ENCODE measurements around the gene SEC24A. TPM values are rescaled to one million over a fixed set of nuclear protein-coding genes. Genes with fewer than 3 reads are reported as not detected.

Gene SEC24A
- polyA plus RNA-seq, 1 of the 3 experiments (the other 2 are of a cell fraction) = 7.4 TPM

- no peak for TF ChIP-seq ZBTB33 (IDR thresholded peaks at IDR 0.05; ENCODE audit: borderline replicate concordance, low read depth)
- TF ChIP-seq CHD2 (IDR thresholded peaks at IDR 0.05; ENCODE audit: low read length, partially characterized antibody) = no peak
- no peak for TF ChIP-seq FOXM1 (IDR thresholded peaks at IDR 0.05; ENCODE audit: low read depth)
- TF ChIP-seq EP300 (IDR thresholded peaks at IDR 0.05; ENCODE audit: borderline replicate concordance in 1 of 2, low read depth in 1 of 2, low read length in 1 of 2) = no peak
- no peak for TF ChIP-seq RFX5 (IDR thresholded peaks at IDR 0.05; ENCODE audit: low read length)
Observed at GRCh38 chr5:134732819-134733218, 84.2 kb downstream of the SEC24A start (continued).

GRCh38 chr5:134735243-134735642 lies 86.7 kb downstream of the SEC24A start:
- TF ChIP-seq RAD21 (IDR thresholded peaks at IDR 0.05; ENCODE audit: low read length) (no peak), TCF12 (IDR thresholded peaks at IDR 0.05) (no peak), YY1 (IDR thresholded peaks at IDR 0.05; ENCODE audit: low read depth) (no peak), TAF1 (IDR thresholded peaks at IDR 0.05; ENCODE audit: borderline replicate concordance, low read depth, low read length) (no peak), CHD2 (IDR thresholded peaks at IDR 0.05; ENCODE audit: low read length, partially characterized antibody) (no peak), RFX5 (IDR thresholded peaks at IDR 0.05; ENCODE audit: low read length) (no peak), FOSL2 (IDR thresholded peaks at IDR 0.05; ENCODE audit: borderline replicate concordance, low read depth) (no peak), GABPA (IDR thresholded peaks at IDR 0.05; ENCODE audit: low read depth) (no peak), SMC3 (IDR thresholded peaks at IDR 0.05; ENCODE audit: low read depth, low read length) (no peak), MXI1 (IDR thresholded peaks at IDR 0.05; ENCODE audit: low read depth, low read length) (no peak), MEF2A (IDR thresholded peaks at IDR 0.05; ENCODE audit: borderline replicate concordance, low read depth) (no peak), NFIC (IDR thresholded peaks at IDR 0.05; ENCODE audit: borderline replicate concordance) (no peak), FOXJ3 (CRISPR knock-in tag; IDR thresholded peaks at IDR 0.05) (no peak), RXRA (IDR thresholded peaks at IDR 0.05; ENCODE audit: borderline replicate concordance, low read depth) (no peak), POLR2AphosphoS5 (IDR thresholded peaks at IDR 0.05; ENCODE audit: low read depth, low read length) (no peak), IRF3 (IDR thresholded peaks at IDR 0.05; ENCODE audit: low read depth, low read length) (no peak)
- TF ChIP-seq, protein P1, sequence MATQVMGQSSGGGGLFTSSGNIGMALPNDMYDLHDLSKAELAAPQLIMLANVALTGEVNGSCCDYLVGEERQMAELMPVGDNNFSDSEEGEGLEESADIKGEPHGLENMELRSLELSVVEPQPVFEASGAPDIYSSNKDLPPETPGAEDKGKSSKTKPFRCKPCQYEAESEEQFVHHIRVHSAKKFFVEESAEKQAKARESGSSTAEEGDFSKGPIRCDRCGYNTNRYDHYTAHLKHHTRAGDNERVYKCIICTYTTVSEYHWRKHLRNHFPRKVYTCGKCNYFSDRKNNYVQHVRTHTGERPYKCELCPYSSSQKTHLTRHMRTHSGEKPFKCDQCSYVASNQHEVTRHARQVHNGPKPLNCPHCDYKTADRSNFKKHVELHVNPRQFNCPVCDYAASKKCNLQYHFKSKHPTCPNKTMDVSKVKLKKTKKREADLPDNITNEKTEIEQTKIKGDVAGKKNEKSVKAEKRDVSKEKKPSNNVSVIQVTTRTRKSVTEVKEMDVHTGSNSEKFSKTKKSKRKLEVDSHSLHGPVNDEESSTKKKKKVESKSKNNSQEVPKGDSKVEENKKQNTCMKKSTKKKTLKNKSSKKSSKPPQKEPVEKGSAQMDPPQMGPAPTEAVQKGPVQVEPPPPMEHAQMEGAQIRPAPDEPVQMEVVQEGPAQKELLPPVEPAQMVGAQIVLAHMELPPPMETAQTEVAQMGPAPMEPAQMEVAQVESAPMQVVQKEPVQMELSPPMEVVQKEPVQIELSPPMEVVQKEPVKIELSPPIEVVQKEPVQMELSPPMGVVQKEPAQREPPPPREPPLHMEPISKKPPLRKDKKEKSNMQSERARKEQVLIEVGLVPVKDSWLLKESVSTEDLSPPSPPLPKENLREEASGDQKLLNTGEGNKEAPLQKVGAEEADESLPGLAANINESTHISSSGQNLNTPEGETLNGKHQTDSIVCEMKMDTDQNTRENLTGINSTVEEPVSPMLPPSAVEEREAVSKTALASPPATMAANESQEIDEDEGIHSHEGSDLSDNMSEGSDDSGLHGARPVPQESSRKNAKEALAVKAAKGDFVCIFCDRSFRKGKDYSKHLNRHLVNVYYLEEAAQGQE (IDR thresholded peaks at IDR 0.05; ENCODE audit: low read depth, low read length) = no peak
- TF ChIP-seq, protein P2, sequence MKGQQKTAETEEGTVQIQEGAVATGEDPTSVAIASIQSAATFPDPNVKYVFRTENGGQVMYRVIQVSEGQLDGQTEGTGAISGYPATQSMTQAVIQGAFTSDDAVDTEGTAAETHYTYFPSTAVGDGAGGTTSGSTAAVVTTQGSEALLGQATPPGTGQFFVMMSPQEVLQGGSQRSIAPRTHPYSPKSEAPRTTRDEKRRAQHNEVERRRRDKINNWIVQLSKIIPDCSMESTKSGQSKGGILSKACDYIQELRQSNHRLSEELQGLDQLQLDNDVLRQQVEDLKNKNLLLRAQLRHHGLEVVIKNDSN (IDR thresholded peaks at IDR 0.05; ENCODE audit: borderline replicate concordance, low read depth) = no peak
- TF ChIP-seq, protein P3, sequence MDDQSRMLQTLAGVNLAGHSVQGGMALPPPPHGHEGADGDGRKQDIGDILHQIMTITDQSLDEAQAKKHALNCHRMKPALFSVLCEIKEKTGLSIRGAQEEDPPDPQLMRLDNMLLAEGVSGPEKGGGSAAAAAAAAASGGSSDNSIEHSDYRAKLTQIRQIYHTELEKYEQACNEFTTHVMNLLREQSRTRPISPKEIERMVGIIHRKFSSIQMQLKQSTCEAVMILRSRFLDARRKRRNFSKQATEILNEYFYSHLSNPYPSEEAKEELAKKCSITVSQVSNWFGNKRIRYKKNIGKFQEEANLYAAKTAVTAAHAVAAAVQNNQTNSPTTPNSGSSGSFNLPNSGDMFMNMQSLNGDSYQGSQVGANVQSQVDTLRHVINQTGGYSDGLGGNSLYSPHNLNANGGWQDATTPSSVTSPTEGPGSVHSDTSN (IDR thresholded peaks at IDR 0.05) = no peak
- no peak overlapping the region for H3K4me3 ChIP-seq (ENCODE audit: low read depth in 2 of 2, low read length in 1 of 2)
- no peak overlapping the region for H3K4me2 ChIP-seq
- H3K9ac ChIP-seq = no peak overlapping the region
- no peaks in the 10 kb centered on the region for H3K36me3 ChIP-seq (replicated peaks in 1 of 2; ENCODE audit: control insufficient read depth in 1 of 2, insufficient read depth in 2 of 2, low read length in 1 of 2)
- no peak for DNase-seq
- no peaks in the 10 kb centered on the region for H3K9me2 ChIP-seq
- peaks cover 18% of the 10 kb centered on the region for H3K79me2 ChIP-seq (ENCODE audit: insufficient read depth)
- H3K4me1 ChIP-seq (ENCODE audit: control insufficient read depth in 1 of 2, insufficient read depth in 2 of 2, low read depth in 1 of 2, low read length in 1 of 2) = peaks cover 0 to 7% of the 10 kb centered on the region in 2 experiments; a peak in 2 of 4 replicates
- ChIA-PET CTCF (interaction anchor here (0.8 to 2.8 kb wide), 2 partner anchors 23 to 324 kb away, joined by 3 to 13 read pairs; partner anchors contain the start of genes CDKN2AIPNL and DDX46), POLR2A (no interaction called here)
- no peak overlapping the region for H2AFZ ChIP-seq (ENCODE audit: low read depth)
- H4K20me1 ChIP-seq (ENCODE audit: insufficient read depth) = 0 out of 2 replicates have a peak, but pooled peaks cover 3% of the 10 kb centered on the region
- no peaks in the 10 kb centered on the region for H3K27me3 ChIP-seq (ENCODE audit: insufficient read depth)
- H3K9me3 ChIP-seq = no peaks in the 10 kb centered on the region
- no peak overlapping the region for H3K27ac ChIP-seq (ENCODE audit: low read depth in 2 of 2, low read length in 1 of 2)
- peaks cover 10% of the 10 kb centered on the region for H3F3A ChIP-seq (replicated peaks; ENCODE audit: insufficient read depth)
- 84% methylated on average over 4 of the region's 4 CpGs for WGBS (ENCODE audit: low lambda C conversion rate)
